ENCODE results near the gene ALPG.
A peak's percentile ranks its signal among the peaks of the same experiment; 100 is the strongest.
"Not testable (repeated sequence)": the region's sequence is repeated elsewhere in the genome, so short reads cannot be mapped to it uniquely, and the experiment has no call there.

The ALPG gene

DNA sequence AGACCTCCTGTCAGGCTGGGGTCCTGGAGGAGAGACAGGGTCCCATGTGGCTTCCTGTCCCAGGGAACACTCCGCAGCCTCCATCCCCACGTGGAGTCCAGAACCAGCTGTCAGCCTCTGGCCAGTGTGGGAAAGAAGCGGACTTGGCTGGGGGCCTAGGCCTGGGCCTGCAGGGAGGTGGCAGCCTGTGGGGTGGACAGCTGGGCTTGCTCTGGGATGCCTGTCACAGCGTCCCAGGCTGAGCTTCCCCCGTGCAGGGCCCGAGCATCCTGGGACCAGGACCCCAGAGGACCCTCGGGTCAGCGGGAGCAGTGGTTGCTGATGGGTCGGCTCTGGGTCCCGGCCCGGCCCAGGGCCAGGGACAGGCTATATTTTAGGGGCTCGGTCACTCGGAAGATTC is 35.8 kb downstream of the ALPG start:
- DNase-seq = not testable (repeated sequence)

DNA sequence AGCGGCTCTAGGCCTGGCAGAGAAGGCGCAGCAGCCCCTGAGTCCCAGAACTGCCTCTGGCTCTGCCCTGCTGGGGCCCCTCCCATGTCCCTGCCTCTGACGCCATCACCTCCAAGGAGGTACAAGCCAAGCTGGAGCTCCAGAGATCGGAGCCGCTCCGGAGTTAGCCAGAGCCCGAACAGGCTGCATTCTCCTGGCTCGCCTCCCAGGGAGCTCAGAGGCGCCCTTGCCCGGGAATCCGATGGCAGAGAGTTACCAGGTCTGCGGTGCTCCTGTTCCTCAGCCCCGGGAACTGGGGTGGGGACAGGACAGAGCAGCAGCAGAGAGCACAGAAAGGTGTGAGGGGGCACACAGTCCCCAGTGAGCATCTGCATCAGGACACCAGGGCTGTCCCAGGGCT is 36.4 kb downstream of the ALPG start:
- DNase-seq = not testable (repeated sequence)

DNA sequence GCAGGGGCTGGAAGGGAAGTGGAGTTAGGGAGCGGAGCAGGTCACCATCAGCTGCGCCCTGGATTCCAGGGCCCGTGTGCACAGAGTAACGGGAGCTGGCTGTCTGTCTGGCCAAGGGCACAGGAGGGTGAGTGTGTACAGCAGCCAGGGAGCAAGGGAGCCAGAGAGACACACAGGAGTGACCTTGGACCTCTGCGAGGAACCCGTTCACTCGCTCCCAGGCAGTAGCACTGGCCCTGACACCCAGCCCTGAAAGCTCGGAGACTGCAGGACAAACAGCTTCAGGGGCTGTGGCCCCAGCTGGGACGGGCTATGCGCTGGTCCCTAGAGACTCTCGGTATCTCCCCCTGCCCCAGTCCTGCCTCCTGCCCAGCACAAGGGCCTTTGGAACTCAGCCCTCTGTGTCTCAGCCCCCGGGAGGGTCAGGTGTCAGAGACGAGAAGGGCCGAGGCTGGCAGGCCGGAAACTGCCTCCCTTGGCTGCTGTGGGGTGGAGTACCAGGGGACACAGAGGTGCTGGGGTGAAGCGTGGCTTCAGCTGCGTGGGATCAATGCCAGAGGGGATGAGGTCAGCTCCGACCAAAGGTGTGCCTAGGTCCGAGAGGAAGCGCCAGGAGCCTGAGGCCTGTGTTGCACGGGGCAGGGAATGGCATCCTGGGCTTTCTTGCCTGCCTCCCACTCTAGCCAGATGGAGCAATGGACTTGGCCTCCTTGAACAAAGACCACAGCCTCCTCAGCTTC is 37.2 kb downstream of the ALPG start:
- DNase-seq = not testable (repeated sequence)

DNA sequence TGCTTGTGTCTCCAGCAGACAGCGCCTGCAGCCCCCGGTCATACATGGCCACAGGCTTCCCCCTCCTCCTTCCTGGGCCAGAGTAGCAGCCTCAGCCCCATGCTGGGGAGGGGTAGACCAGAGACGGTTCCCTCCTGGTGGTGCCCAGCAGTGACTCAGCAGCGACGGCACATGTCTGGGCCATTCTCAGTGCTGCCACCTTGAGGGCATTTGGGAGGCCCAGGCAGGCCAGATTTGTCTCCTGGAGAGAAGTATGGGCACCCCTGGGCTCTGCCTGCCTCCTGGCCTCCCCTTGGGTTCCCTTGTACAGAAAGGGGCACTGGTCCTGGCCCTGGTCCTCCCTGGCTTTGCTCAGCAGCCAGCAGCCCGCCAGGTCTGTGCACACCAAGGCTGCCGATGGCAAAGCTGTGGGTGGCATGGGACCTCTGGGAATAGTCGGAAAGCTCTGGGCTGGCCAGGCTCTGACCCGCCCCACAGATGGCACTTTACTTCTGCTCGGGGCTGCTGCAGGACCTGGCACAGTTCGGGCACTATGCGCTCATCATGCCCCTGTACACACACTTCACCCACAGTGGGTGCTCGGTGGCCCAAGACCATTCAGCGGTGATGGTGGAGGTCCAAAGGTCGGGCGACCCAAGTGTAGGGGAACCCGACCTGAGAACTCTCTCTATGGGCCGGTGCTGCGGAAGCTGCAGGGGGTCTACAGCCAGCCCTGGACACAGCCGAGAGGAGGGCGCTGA is 37.9 kb downstream of the ALPG start:
- peak; percentile 45 for DNase-seq

DNA sequence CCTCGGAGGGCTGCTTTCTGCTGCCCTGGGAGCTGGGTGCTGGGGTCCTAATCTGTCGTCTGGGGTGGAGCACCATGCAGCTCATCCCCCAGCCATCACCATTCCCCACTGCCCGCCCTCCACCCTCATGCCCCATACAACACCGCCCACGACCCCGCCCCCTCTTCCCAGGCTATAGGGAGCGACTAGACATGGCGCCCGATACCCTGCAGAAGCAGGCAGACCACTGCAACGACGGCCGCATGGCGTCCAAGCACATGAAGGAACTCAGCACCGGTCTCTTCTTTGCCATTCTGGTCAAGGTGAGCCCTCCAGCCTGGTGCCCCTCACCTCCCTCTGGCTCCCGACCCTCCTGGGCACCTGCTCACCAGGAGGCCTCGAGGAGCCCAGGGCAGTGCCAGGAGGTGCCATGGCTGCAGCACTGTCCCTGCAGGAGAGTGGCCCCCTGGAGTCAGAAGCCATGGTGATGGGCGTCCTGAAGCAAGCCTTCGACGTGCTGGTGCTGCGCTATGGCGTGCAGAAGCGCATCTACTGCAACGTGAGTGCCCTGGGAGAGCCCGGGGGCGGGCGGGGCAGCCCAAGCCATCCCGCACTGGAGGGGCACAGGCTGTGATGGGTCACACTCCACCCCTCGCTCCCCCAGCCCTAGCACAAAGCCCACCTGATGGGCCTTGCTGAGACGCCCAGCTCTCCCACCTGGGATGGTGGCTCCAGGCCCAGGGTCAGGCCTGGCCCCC is 38.7 kb downstream of the ALPG start:
- DNase-seq = not testable (repeated sequence)

DNA sequence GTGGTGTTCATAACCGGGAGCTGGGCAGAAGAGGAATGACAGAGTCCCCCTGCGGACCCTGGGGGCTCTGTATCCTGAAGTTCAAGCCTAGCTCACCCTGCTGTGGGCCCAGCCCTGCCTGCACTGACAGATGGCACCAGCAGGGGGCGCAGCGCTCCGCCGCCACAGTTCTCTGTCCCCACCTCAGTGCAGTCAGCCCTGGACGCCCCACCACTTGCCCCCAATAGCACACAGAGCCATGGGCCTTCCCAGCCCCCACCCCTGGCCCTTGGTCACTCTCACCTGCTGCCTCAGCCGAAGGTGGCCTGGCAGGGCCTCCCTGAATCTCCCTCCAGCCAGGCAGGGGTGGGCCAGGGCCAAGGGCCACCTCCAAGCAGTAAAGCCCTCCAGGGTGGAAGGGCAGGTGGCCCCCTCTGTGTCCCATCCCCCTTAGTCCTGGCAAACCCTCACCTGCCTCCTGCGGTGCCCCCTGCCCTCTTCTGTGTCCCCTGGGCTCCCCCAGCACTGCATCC is 39.7 kb downstream of the ALPG start:
- DNase-seq = not testable (repeated sequence)

DNA sequence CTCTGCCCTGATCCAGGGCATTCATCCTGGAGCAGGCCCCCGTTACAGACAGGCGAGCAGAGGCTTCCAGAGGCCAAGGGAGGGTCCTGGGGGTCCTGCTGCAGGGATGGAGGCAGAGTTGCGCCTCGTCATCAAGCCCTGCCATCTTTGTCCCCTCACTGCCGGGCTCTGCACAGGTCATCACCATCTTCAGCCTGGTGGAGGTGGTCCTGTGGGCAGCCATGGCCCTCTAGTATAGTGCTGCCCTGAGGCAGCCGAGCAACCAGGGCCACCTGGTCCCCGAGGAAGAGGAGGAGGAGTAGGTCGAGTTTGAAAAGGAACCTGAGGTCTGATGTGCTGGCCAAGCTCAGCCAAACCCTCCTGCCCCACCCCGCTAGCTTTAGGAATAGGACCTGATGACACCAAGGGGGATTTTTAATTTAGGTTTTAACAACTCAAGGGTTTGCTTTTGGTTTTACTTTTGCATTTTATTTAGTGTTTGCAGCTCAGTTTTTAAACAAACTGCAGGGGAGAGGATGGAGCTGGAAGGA is 40.5 kb downstream of the ALPG start:
- DNase-seq = no peak

DNA sequence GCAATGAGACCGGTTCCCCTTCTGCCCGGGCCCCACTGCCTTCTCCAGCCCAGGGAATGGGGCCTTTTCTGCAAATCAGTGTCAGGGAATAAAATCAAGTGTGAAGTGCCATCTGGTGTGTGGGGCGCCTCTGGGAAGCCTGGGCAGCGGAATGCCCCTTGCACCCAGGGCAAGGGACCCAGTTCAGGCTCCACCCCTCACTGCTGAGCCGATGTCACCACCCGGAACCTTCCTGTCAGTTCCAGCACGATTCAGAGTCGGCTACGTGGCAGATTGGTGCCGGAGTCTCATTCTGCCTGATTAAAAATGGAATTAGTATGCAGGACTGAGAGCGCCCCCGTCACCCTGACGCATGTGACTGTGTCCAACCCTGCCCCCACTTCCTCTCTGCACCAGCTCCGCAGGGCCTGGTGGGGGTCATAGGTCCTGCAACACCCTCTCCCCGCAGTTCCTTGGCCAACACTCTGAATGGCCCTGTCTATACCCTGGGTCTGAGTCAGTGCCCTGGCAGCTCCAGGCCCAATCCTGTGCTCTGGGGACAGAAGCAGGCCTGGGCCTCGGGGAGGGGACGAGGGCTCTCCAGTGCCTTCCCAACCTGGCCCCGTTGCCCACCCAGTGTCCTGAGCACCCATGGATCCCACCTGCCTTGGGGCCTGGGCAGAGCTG is 41.1 kb downstream of the ALPG start:
- no peak for DNase-seq

DNA sequence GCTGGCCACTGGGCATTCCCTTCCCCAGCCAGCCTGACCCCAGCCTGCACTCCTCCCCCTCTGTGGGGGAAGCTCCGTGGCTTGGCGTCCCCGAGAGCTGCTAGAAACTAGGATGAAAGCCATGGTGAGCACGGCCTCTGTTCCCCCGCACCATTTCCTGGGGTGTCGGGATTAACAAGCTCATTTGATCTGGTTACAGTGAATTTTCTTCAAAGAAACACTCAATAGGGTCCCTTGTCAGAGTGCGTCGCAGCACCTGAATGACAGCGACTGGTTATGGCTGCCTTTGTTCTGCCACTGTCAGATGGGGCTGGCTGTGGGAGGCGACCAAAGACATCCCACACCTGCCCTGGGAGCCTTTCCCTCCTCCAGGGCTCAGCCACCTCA is 41.7 kb downstream of the ALPG start:
- DNase-seq = no peak

DNA sequence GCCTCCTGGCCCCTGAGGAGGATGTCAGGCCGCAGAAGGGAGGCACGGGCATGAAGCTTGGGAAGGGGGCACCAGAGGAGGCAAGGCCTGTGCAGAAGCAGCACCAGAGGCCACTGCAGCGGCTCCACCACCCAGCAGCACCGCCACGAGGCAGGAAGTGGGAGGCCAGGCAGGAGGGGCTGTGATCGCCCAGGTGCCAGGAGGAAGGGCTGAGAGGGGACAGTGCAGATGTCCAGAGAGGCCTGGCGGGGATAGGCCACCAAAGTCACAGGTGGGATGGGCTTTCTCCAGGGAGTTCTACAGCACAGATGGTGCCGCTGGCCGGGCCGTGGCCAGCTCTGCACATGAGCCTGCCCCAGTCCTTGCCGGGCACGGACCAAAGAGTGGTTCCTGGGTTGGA is 43.3 kb downstream of the ALPG start:
- DNase-seq = no peak

DNA sequence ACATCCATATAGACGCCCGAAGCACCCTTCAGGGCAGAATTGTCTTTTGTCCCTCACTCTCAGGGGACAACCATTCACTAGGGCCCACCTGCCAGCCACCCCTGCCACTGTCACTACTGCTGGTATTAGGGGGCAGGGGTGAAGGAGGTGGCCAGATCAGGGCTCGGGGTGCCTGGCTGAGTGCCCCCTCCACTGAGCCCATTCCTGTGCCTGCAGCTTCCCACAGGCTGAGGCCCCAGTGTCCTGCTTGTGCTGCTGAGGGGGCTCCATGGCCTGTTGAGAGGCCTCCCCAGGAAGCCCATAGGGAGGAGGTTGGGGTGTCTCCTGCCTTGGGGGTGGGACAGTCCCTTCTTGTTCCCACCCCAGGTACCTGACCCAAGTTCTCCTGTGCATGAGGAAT is 45.0 kb downstream of the ALPG start:
- not testable (repeated sequence) for DNase-seq

DNA sequence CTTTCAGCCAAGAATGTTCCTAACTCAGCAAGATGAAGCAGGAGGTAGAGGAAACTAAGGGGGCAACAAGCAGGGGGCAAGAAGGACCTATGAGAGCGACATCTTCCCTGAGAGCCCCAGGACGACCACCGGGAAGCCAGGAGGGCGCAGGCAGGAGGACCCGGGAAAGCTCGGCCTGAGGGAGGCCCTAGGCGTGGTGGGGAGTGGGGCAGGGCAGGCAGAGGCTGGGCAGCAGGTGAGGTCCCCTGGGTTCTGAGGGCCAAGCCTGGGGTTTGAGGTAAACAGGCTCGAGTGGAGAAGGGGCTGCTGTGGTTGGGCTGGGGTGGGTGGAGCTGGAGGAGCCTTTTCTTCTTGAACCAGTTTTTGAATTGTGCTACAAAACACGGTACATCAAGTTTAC is 48.0 kb downstream of the ALPG start:
- DNase-seq = no peak

DNA sequence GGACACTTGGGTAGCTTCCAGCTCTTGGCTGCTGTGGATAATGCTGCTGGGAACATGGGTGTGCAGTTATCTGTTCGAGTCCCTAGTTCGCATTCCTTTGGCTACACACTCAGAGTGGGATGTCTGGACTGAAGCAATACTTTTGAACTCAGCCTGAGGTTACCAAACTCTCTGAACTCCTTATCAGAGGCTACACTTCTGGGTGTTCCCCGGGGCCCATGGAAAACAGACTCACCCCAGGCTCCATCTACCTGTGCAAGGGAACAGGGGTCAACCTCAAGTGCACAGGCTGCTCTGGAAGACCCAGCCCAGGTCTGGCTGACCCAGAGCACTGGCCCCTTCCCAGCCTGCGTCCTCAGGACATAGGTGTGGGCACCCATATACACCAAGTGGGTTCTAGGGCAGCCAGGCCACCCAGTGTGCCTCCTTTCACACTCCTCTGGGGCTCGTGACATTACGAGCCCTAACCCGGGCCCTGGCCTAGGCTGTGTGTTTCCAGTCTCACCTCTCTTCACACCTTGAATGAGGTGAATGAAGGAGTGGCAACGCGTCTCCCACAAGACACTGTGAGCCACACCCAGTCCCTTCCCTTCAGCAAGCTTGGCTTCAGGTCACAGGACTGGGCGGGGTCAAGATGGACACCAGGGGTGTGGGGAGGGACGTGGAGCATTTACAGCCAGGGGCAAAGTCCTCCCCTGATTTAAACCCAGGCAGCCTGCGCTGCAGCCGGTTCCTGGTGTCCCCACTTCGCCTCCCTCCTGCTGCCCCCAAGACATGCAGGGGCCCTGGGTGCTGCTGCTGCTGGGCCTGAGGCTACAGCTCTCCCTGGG is 49.0 kb downstream of the ALPG start, which contains the start of gene ALPI:
Gene ALPI (plus strand): TSS at position 728 of the 830 bp plus-strand sequence. CDS start 47 bp downstream, at position 775.
- no peak for DNase-seq

DNA sequence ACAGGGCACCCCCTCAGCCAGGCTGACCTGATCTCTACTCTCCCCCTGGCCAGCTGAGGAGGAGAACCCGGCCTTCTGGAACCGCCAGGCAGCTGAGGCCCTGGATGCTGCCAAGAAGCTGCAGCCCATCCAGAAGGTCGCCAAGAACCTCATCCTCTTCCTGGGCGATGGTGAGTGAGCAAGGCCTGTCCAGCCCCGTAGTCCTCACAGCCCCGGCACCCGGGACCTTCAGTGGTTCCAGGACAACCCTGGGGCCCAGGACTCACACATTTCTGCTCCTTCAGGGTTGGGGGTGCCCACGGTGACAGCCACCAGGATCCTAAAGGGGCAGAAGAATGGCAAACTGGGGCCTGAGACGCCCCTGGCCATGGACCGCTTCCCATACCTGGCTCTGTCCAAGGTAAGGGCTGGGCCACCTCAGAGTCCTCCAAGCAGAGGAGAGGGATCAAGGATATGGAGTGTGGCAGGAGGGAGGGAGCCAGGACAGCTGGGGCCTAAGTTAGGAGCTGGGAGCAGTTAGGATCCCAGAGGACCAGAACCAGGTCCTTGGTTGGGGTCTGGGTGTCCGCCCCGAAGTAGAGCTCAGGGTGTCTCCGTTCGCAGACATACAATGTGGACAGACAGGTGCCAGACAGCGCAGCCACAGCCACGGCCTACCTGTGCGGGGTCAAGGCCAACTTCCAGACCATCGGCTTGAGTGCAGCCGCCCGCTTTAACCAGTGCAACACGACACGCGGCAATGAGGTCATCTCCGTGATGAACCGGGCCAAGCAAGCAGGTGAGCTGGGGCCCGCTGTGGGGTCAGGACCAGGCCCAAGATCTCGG is 49.9 kb downstream of the ALPG start:
- DNase-seq = no peak

DNA sequence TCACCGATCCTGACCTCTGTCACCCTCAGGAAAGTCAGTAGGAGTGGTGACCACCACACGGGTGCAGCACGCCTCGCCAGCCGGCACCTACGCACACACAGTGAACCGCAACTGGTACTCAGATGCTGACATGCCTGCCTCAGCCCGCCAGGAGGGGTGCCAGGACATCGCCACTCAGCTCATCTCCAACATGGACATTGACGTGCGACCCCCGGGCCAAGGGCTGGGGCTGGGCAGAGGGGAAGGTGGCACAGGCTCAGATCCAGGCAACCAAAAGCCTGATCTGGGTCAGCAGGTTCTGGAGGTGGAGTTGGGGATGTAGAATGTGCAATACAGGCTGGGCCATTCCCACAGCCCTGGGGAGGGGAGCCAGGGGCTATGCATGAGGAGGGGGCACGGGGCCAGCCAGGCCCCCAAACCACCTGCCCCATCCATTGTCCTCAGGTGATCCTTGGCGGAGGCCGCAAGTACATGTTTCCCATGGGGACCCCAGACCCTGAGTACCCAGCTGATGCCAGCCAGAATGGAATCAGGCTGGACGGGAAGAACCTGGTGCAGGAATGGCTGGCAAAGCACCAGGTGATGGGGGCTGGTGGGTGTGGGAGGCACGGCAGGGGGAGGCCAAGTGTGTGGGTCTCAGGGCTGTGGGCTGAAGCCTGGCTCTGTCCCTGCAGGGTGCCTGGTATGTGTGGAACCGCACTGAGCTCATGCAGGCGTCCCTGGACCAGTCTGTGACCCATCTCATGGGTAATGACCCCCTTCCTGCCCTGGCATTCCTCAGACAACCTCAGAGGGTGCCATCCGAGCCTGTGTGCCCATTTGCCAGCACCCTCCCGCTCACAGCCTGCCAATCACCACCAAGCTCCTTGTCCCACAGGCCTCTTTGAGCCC is 50.7 kb downstream of the ALPG start:
- DNase-seq = no peak

DNA sequence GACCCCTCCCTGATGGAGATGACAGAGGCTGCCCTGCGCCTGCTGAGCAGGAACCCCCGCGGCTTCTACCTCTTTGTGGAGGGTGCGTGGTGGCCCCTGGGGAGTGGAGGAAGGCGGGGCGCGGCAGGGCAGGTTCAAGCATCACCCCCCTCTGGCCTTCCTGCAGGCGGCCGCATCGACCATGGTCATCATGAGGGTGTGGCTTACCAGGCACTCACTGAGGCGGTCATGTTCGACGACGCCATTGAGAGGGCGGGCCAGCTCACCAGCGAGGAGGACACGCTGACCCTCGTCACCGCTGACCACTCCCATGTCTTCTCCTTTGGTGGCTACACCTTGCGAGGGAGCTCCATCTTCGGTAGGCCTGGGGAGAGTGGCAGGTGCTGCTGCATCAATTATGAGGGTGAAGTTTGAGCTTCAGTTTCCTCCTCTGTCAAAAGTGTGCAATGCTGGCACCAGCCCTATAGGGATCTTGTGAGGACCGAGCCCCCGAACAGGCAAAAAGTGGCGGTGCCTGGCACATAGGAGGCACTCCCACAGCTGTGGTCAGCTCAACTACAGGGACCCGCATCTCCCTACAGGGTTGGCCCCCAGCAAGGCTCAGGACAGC is 51.5 kb downstream of the ALPG start:
- no peak for DNase-seq

DNA sequence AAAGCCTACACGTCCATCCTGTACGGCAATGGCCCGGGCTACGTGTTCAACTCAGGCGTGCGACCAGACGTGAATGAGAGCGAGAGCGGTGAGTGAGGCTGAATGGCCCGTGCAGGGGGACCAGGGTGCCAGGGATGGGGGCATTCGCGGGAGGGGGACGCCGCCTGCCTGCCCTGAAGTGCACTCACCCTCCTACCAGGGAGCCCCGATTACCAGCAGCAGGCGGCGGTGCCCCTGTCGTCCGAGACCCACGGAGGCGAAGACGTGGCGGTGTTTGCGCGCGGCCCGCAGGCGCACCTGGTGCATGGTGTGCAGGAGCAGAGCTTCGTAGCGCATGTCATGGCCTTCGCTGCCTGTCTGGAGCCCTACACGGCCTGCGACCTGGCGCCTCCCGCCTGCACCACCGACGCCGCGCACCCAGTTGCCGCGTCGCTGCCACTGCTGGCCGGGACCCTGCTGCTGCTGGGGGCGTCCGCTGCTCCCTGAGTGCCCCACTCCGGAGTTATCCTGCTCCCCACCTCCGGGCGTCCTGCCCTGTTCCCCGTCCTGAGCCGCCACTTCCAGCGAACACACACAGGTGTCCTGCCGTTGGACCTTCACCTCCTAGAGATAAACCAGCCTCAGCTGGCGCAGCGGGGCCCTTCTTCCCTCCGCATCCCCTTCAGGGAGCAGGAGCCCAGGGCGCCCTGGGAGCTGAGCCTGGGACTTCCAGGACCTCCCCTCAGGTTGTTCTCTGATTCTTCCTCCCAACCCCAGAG is 52.2 kb downstream of the ALPG start:
- no peak for DNase-seq

DNA sequence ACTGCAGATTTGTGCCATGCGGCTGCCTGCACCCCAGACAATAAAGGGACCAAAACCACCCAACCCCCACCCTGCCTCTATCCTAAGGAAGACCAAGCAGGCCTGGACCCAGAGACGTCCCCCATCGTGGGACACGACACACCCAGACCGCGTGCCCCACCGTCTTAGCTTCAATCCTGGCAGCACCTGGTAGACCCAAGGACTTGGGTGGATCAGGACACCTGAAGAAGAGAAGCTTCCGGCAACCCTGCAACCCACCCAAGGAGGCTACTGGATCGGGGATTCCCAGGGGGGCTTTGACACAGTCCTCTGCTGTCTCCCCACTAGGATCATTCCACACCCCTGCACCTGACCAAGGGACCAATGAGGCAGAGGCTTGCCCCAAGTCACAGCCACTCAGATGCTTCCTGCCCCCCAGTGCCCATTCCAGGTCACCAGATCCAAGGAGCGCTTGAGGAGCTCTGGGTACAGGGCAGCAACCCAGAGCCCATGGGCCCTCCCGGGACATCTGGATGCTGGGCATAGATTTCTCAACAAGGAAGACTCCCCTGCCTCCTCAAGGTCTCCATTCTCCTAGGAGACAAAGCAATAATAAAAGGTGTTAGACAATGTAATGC is 52.9 kb downstream of the ALPG start:
- DNase-seq = no peak

Measured in CD4-positive, alpha-beta T cell treated with Interleukin-4 for 4 hours (primary cell).